ENCODE results near the gene TREH. TPM values are rescaled to one million over a fixed set of nuclear protein-coding genes. Genes with fewer than 3 reads are reported as not detected.

Gene TREH
- polyA plus RNA-seq, 1 donor from 2014 or later: 0.12 TPM

DNA sequence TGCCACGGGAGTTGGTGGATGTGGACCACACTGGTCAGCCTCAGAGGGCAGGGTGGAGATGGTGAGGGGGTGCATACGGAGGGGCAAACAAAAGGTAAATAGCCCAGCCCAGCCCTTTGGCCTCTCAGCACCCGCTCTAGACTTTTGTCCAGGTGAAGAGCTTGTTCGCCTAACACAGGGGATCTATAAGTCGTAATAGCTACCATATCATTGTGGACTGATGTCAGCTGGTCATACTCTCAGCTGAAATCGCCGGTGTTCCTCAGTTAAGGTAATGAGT lies 27.0 kb upstream of the TREH start:
- no peak overlapping the region for H3K27ac ChIP-seq (ENCODE audit: low read length)
- no peaks in the 10 kb centered on the region for H3K9me3 ChIP-seq (ENCODE audit: low read length)

DNA sequence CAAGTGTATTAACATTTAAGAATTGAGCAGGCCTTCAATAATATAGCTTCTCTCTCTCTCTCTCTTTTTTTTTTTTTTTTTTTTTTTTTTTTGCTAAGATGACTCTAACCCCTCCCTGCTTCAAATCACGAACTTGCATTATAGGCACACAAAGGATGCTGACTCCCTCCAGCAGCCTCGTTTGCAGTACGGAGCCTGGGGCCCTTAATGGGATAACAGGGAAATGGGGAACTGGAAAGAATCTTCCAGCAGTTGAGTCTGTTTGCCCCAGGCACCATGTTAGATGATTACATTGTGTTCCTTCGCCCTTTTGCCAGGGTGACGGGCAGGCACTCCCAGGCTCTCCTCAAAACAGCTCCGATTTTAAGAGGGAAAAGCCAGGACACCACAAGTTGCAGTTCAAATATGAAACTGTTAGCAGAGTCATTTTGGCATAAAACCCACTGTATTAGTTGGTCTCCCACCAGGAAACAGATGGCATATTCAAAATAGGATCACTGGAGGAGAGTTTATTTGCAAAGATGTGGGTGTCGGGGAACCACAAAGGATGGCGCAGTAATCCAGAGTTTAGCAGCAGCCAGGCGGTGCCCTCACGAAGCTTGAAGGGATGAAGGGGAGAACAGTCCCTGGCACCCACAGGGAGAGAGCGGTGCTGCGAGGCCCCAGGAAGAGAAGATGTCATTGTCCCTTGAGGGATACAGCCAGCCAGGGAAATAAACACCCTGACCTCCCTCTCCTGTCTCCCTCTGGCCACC lies 26.5 kb upstream of the TREH start:
- Histone ChIP-seq H3K36me3 (ENCODE audit: insufficient read depth, low read length) (no peaks in the 10 kb centered on the region), H3F3A (ENCODE audit: insufficient read depth, low read length, poor library complexity, severe bottlenecking) (no peaks in the 10 kb centered on the region), H3K4me2 (ENCODE audit: low read length) (no peak overlapping the region), H4K20me1 (ENCODE audit: insufficient read depth) (no peaks in the 10 kb centered on the region), H3K27me3 (ENCODE audit: insufficient read depth, low read depth, low read length) (no peaks in the 10 kb centered on the region), H3K9ac (ENCODE audit: low read length) (no peak overlapping the region), H3K27ac (ENCODE audit: low read length) (no peak overlapping the region), H3K9me2 (ENCODE audit: insufficient read depth, low read length) (no peaks in the 10 kb centered on the region), H2AFZ (ENCODE audit: low read depth, low read length) (no peak overlapping the region), H3K9me3 (ENCODE audit: low read length) (no peaks in the 10 kb centered on the region), H3K79me2 (replicated peaks; ENCODE audit: insufficient read depth, low read length) (no peaks in the 10 kb centered on the region), H3K4me3 (ENCODE audit: low read length) (no peak overlapping the region)
- TF ChIP-seq, protein P1, sequence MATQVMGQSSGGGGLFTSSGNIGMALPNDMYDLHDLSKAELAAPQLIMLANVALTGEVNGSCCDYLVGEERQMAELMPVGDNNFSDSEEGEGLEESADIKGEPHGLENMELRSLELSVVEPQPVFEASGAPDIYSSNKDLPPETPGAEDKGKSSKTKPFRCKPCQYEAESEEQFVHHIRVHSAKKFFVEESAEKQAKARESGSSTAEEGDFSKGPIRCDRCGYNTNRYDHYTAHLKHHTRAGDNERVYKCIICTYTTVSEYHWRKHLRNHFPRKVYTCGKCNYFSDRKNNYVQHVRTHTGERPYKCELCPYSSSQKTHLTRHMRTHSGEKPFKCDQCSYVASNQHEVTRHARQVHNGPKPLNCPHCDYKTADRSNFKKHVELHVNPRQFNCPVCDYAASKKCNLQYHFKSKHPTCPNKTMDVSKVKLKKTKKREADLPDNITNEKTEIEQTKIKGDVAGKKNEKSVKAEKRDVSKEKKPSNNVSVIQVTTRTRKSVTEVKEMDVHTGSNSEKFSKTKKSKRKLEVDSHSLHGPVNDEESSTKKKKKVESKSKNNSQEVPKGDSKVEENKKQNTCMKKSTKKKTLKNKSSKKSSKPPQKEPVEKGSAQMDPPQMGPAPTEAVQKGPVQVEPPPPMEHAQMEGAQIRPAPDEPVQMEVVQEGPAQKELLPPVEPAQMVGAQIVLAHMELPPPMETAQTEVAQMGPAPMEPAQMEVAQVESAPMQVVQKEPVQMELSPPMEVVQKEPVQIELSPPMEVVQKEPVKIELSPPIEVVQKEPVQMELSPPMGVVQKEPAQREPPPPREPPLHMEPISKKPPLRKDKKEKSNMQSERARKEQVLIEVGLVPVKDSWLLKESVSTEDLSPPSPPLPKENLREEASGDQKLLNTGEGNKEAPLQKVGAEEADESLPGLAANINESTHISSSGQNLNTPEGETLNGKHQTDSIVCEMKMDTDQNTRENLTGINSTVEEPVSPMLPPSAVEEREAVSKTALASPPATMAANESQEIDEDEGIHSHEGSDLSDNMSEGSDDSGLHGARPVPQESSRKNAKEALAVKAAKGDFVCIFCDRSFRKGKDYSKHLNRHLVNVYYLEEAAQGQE (IDR thresholded peaks at IDR 0.05; ENCODE audit: borderline replicate concordance): no peak
- TF ChIP-seq MXI1 (conservative IDR thresholded peaks at IDR 0.05; ENCODE audit: poor library complexity, severe bottlenecking) (no peak), EP300 (conservative IDR thresholded peaks at IDR 0.05; ENCODE audit: poor library complexity, severe bottlenecking) (no peak), RAD21 (conservative IDR thresholded peaks at IDR 0.05) (no peak), EZH2 (IDR thresholded peaks at IDR 0.05; ENCODE audit: borderline replicate concordance, insufficient read depth, low read length, poor library complexity, severe bottlenecking) (no peak), POLR2AphosphoS5 (IDR thresholded peaks at IDR 0.05) (no peak), TAF1 (IDR thresholded peaks at IDR 0.05; ENCODE audit: low read depth) (no peak), SMC3 (conservative IDR thresholded peaks at IDR 0.05; ENCODE audit: poor library complexity) (no peak)
- TF ChIP-seq, protein P2, sequence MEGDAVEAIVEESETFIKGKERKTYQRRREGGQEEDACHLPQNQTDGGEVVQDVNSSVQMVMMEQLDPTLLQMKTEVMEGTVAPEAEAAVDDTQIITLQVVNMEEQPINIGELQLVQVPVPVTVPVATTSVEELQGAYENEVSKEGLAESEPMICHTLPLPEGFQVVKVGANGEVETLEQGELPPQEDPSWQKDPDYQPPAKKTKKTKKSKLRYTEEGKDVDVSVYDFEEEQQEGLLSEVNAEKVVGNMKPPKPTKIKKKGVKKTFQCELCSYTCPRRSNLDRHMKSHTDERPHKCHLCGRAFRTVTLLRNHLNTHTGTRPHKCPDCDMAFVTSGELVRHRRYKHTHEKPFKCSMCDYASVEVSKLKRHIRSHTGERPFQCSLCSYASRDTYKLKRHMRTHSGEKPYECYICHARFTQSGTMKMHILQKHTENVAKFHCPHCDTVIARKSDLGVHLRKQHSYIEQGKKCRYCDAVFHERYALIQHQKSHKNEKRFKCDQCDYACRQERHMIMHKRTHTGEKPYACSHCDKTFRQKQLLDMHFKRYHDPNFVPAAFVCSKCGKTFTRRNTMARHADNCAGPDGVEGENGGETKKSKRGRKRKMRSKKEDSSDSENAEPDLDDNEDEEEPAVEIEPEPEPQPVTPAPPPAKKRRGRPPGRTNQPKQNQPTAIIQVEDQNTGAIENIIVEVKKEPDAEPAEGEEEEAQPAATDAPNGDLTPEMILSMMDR (IDR thresholded peaks at IDR 0.05; ENCODE audit: poor library complexity, severe bottlenecking): no peak

More for the DNA sequence above, 27.0 kb upstream of the TREH start:
- no peaks in the 10 kb centered on the region for H3K27me3 ChIP-seq (ENCODE audit: insufficient read depth, low read depth, low read length)
- no peaks in the 10 kb centered on the region for H3K36me3 ChIP-seq (ENCODE audit: insufficient read depth, low read length)
- no peaks in the 10 kb centered on the region for H3K9me2 ChIP-seq (ENCODE audit: insufficient read depth, low read length)
- no peaks in the 10 kb centered on the region for H4K20me1 ChIP-seq (ENCODE audit: insufficient read depth)
- no peak overlapping the region for H2AFZ ChIP-seq (ENCODE audit: low read depth, low read length)
- H3K79me2 ChIP-seq (replicated peaks; ENCODE audit: insufficient read depth, low read length): no peaks in the 10 kb centered on the region
- no peak overlapping the region for H3K4me2 ChIP-seq (ENCODE audit: low read length)
- no peaks in the 10 kb centered on the region for H3F3A ChIP-seq (ENCODE audit: insufficient read depth, low read length, poor library complexity, severe bottlenecking)
- TF ChIP-seq EP300 (conservative IDR thresholded peaks at IDR 0.05; ENCODE audit: poor library complexity, severe bottlenecking) (no peak), POLR2AphosphoS5 (IDR thresholded peaks at IDR 0.05) (no peak), TAF1 (IDR thresholded peaks at IDR 0.05; ENCODE audit: low read depth) (no peak), MXI1 (conservative IDR thresholded peaks at IDR 0.05; ENCODE audit: poor library complexity, severe bottlenecking) (no peak), RAD21 (conservative IDR thresholded peaks at IDR 0.05) (no peak)
- TF ChIP-seq, protein P2 (IDR thresholded peaks at IDR 0.05; ENCODE audit: poor library complexity, severe bottlenecking): no peak
- TF ChIP-seq, protein P1 (IDR thresholded peaks at IDR 0.05; ENCODE audit: borderline replicate concordance): no peak
- H3K9ac ChIP-seq (ENCODE audit: low read length): no peak overlapping the region
- no peak overlapping the region for H3K4me3 ChIP-seq (ENCODE audit: low read length)
